ENCODE data around the gene ADAMTS17.

ADAMTS17 gene

GRCh38 chr15:100284701-100285100 is 57.1 kb downstream of the ADAMTS17 start:
- no peak overlapping the region for H3K4me3 ChIP-seq (ENCODE audit: insufficient read length, low read depth)
- no peak for DNase-seq (ENCODE audit: low read depth, low spot score)
- no peaks in the 10 kb centered on the region for H3K4me1 ChIP-seq (ENCODE audit: insufficient read depth, insufficient read length)
- TF ChIP-seq YY1 (IDR thresholded peaks at IDR 0.05; ENCODE audit: insufficient read depth, insufficient read length) (no peak), SUZ12 (IDR thresholded peaks at IDR 0.05; ENCODE audit: extremely low read depth, insufficient read depth, insufficient read length) (no peak), ZNF274 (IDR thresholded peaks at IDR 0.05; ENCODE audit: low read depth, low read length) (no peak)
- H3K9ac ChIP-seq (ENCODE audit: insufficient read length, low read depth): no peak overlapping the region
- H3K9me3 ChIP-seq (ENCODE audit: insufficient read depth, low read length): no peaks in the 10 kb centered on the region
- H3K36me3 ChIP-seq (ENCODE audit: insufficient read depth, insufficient read length, low read length): no peaks in the 10 kb centered on the region
- no peaks in the 10 kb centered on the region for H3K27me3 ChIP-seq (ENCODE audit: insufficient read depth, insufficient read length)

GRCh38 chr15:100284191-100284590 is 57.6 kb downstream of the ADAMTS17 start:
- Histone ChIP-seq H3K36me3 (ENCODE audit: insufficient read depth, insufficient read length, low read length) (no peaks in the 10 kb centered on the region), H3K9me3 (ENCODE audit: insufficient read depth, low read length) (no peaks in the 10 kb centered on the region), H3K4me3 (ENCODE audit: insufficient read length, low read depth) (no peak overlapping the region), H3K27me3 (ENCODE audit: insufficient read depth, insufficient read length) (no peaks in the 10 kb centered on the region), H3K4me1 (ENCODE audit: insufficient read depth, insufficient read length) (no peaks in the 10 kb centered on the region), H3K9ac (ENCODE audit: insufficient read length, low read depth) (no peak overlapping the region)
- no peak for TF ChIP-seq ZNF274 (IDR thresholded peaks at IDR 0.05; ENCODE audit: low read depth, low read length)
- no peak for TF ChIP-seq SUZ12 (IDR thresholded peaks at IDR 0.05; ENCODE audit: extremely low read depth, insufficient read depth, insufficient read length)
- TF ChIP-seq YY1 (IDR thresholded peaks at IDR 0.05; ENCODE audit: insufficient read depth, insufficient read length): no peak
- no peak for DNase-seq (ENCODE audit: low read depth, low spot score)

- Histone ChIP-seq H3K36me3 (ENCODE audit: insufficient read depth, insufficient read length, low read length) (no peaks in the 10 kb centered on the region), H3K9me3 (ENCODE audit: insufficient read depth, low read length) (no peaks in the 10 kb centered on the region), H3K9ac (ENCODE audit: insufficient read length, low read depth) (no peak overlapping the region), H3K4me1 (ENCODE audit: insufficient read depth, insufficient read length) (no peaks in the 10 kb centered on the region), H3K27me3 (ENCODE audit: insufficient read depth, insufficient read length) (no peaks in the 10 kb centered on the region), H3K4me3 (ENCODE audit: insufficient read length, low read depth) (no peak overlapping the region)
- DNase-seq (ENCODE audit: low read depth, low spot score): no peak
- TF ChIP-seq ZNF274 (IDR thresholded peaks at IDR 0.05; ENCODE audit: low read depth, low read length) (no peak), SUZ12 (IDR thresholded peaks at IDR 0.05; ENCODE audit: extremely low read depth, insufficient read depth, insufficient read length) (no peak), YY1 (IDR thresholded peaks at IDR 0.05; ENCODE audit: insufficient read depth, insufficient read length) (no peak)
Observed at GRCh38 chr15:100281096-100281917, 60.5 kb downstream of the ADAMTS17 start.

- Histone ChIP-seq H3K36me3 (ENCODE audit: insufficient read depth, insufficient read length, low read length) (no peaks in the 10 kb centered on the region), H3K9me3 (ENCODE audit: insufficient read depth, low read length) (no peaks in the 10 kb centered on the region), H3K9ac (ENCODE audit: insufficient read length, low read depth) (no peak overlapping the region), H3K4me1 (ENCODE audit: insufficient read depth, insufficient read length) (no peaks in the 10 kb centered on the region), H3K27me3 (ENCODE audit: insufficient read depth, insufficient read length) (no peaks in the 10 kb centered on the region), H3K4me3 (ENCODE audit: insufficient read length, low read depth) (no peak overlapping the region)
- TF ChIP-seq ZNF274 (IDR thresholded peaks at IDR 0.05; ENCODE audit: low read depth, low read length) (no peak), YY1 (IDR thresholded peaks at IDR 0.05; ENCODE audit: insufficient read depth, insufficient read length) (no peak), SUZ12 (IDR thresholded peaks at IDR 0.05; ENCODE audit: extremely low read depth, insufficient read depth, insufficient read length) (no peak)
- no peak for DNase-seq (ENCODE audit: low read depth, low spot score)
Observed at GRCh38 chr15:100279849-100280248, 61.9 kb downstream of the ADAMTS17 start.

- DNase-seq (ENCODE audit: low read depth, low spot score): no peak
- no peak overlapping the region for H3K4me3 ChIP-seq (ENCODE audit: insufficient read length, low read depth)
- TF ChIP-seq ZNF274 (IDR thresholded peaks at IDR 0.05; ENCODE audit: low read depth, low read length): no peak
- no peak for TF ChIP-seq YY1 (IDR thresholded peaks at IDR 0.05; ENCODE audit: insufficient read depth, insufficient read length)
- no peak for TF ChIP-seq SUZ12 (IDR thresholded peaks at IDR 0.05; ENCODE audit: extremely low read depth, insufficient read depth, insufficient read length)
- H3K9me3 ChIP-seq (ENCODE audit: insufficient read depth, low read length): no peaks in the 10 kb centered on the region
- no peaks in the 10 kb centered on the region for H3K36me3 ChIP-seq (ENCODE audit: insufficient read depth, insufficient read length, low read length)
- no peak overlapping the region for H3K9ac ChIP-seq (ENCODE audit: insufficient read length, low read depth)
- no peaks in the 10 kb centered on the region for H3K4me1 ChIP-seq (ENCODE audit: insufficient read depth, insufficient read length)
- no peaks in the 10 kb centered on the region for H3K27me3 ChIP-seq (ENCODE audit: insufficient read depth, insufficient read length)
Observed at GRCh38 chr15:100279446-100279845, 62.3 kb downstream of the ADAMTS17 start.

DNA sequence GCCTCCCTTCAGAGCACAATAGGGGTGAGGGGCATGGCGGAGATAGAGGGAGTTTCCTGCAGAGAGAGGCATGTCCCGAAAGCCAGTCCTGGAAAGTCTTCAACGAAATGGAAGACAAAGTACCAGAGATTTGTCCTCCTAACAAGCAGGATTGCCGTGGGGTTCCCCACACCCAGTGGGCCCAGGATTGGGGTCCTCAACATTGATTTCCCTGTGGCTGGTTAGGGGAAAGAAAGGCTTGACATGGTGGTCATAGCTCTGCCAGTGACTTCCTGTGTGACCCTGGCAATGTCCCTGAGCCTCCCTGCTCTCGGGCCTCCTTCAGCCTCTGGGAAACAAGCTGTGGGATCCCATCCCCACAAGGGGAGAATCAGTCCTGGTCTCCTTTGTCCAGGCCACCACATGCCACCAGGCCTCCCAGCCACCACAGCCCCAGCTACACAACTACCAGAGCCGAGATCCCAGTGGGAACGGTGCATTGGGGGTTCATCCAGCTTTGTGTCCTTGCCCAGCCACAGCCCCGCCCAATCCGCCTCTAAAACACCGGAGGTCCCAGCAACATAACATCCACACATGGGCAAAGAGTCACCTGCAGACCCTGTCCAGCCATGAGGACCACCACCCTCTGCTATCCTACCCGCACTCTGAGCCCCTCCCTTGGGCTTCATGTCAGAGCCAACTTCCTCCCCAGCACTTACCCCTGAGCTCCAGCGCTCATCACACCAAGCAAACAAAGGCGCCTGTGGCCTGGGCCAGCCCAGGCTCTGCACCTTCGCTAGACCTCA is 63.0 kb downstream of the ADAMTS17 start:
- no peak overlapping the region for H3K9ac ChIP-seq (ENCODE audit: insufficient read length, low read depth)

More for the DNA sequence above, 63.0 kb downstream of the ADAMTS17 start:
- H3K9me3 ChIP-seq (ENCODE audit: insufficient read depth, low read length): no peaks in the 10 kb centered on the region
- no peak overlapping the region for H3K4me3 ChIP-seq (ENCODE audit: insufficient read length, low read depth)
- DNase-seq (ENCODE audit: low read depth, low spot score): no peak
- H3K27me3 ChIP-seq (ENCODE audit: insufficient read depth, insufficient read length): no peaks in the 10 kb centered on the region
- H3K4me1 ChIP-seq (ENCODE audit: insufficient read depth, insufficient read length): no peaks in the 10 kb centered on the region
- TF ChIP-seq ZNF274 (IDR thresholded peaks at IDR 0.05; ENCODE audit: low read depth, low read length) (no peak), YY1 (IDR thresholded peaks at IDR 0.05; ENCODE audit: insufficient read depth, insufficient read length) (no peak), SUZ12 (IDR thresholded peaks at IDR 0.05; ENCODE audit: extremely low read depth, insufficient read depth, insufficient read length) (no peak)
- no peaks in the 10 kb centered on the region for H3K36me3 ChIP-seq (ENCODE audit: insufficient read depth, insufficient read length, low read length)
